Activated CD8-positive, alpha-beta T cell treated with anti-CD3 and anti-CD28 coated beads for 36 hours (primary cell): ENCODE results near the gene PAWR. TPM values are rescaled to one million over a fixed set of nuclear protein-coding genes. Genes with fewer than 3 reads are reported as not detected.

Experiments
- ATAC-seq: fragments of 200-7000 bp; cut with Tn5 transposase; one replicate; pipeline ENCODE4 v1.10.0; 2021; ENCODE audit warnings: mild to moderate bottlenecking, moderate library complexity
- CTCF ChIA-PET: fragments of 350-600 bp; sonication (Branson Sonifier 250); formaldehyde crosslinking; loops from one replicate; lab custom pipeline; 2021; ENCODE audit warnings: antibody characterized with exemption; lab: Charles Lee
- POLR2A ChIA-PET: fragments of 350-600 bp; sonication (Branson Sonifier 250); formaldehyde crosslinking; loops from one replicate; lab custom pipeline; 2021; ENCODE audit warnings: antibody characterized with exemption; lab: Charles Lee
- DNase-seq: peaks from one replicate; pipeline ENCODE4 v3.0.0-alpha.2; 2020
- H3K27ac Mint-ChIP-seq: one replicate; pipeline ENCODE4 v1.8.0; 2021; ENCODE audit warnings: mild to moderate bottlenecking, mixed read lengths
- H3K27me3 Mint-ChIP-seq: one replicate; pipeline ENCODE4 v1.8.0; 2021; ENCODE audit warnings: mixed read lengths
- H3K36me3 Mint-ChIP-seq: one replicate; pipeline ENCODE4 v1.8.0; 2021; ENCODE audit warnings: low read depth, mixed read lengths
- H3K4me1 Mint-ChIP-seq: one replicate; pipeline ENCODE4 v1.8.0; 2021; ENCODE audit warnings: low read depth, mixed read lengths
- H3K4me3 Mint-ChIP-seq: one replicate; pipeline ENCODE4 v1.8.0; 2021; ENCODE audit warnings: mild to moderate bottlenecking, moderate library complexity, mixed read lengths
- H3K9me3 Mint-ChIP-seq: one replicate; pipeline ENCODE4 v1.8.0; 2021; ENCODE audit warnings: mixed read lengths
- intact Hi-C: fragments of 100-400 bp; cut with micrococcal nuclease; formaldehyde crosslinking; loops from one replicate; pipeline ENCODE4 v1.10.0; 2022
- total RNA-seq, 2 experiments: library from RNA; stranded (reverse); gene quantifications; one replicate each; pipeline ENCODE4 v1.2.3, GENCODE V29; 2021
- TF ChIP-seq, protein P1 (sequence below): fragments of 200-600 bp; IDR thresholded peaks from one replicate; pipeline ENCODE4 v1.8.0; 2022; ENCODE audit warnings: antibody characterized with exemption, mild to moderate bottlenecking

Gene PAWR
- total RNA-seq, 2 experiments from 2014 or later = 5.5 to 5.8 TPM

DNA sequence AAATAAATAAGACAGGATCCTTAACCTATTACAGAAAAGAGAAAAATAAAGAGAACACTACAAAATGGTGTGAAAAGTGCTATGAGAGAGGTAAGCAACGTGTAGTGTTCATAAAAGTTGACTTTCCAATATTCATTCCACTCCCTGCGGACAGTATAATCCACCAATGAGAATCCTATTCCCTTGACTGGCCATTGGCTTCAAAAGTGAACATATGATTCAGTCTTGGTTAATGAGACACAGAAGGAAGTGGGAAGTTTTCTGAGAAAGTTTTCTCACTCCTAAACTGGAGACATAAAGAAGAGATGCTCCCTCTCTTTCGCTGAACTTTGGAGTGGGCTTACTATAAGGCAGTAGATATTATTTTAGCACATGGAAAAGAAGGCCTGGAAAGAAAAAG is 153.1 kb downstream of the PAWR start:
- no peak overlapping the region for H3K27ac Mint-ChIP-seq
- TF ChIP-seq, protein P1, sequence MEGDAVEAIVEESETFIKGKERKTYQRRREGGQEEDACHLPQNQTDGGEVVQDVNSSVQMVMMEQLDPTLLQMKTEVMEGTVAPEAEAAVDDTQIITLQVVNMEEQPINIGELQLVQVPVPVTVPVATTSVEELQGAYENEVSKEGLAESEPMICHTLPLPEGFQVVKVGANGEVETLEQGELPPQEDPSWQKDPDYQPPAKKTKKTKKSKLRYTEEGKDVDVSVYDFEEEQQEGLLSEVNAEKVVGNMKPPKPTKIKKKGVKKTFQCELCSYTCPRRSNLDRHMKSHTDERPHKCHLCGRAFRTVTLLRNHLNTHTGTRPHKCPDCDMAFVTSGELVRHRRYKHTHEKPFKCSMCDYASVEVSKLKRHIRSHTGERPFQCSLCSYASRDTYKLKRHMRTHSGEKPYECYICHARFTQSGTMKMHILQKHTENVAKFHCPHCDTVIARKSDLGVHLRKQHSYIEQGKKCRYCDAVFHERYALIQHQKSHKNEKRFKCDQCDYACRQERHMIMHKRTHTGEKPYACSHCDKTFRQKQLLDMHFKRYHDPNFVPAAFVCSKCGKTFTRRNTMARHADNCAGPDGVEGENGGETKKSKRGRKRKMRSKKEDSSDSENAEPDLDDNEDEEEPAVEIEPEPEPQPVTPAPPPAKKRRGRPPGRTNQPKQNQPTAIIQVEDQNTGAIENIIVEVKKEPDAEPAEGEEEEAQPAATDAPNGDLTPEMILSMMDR = no peak
- H3K36me3 Mint-ChIP-seq = no peaks in the 10 kb centered on the region
- H3K4me1 Mint-ChIP-seq = no peaks in the 10 kb centered on the region
- ATAC-seq (no peak), DNase-seq (no peak)
- intact Hi-C loops = no loop called here
- POLR2A ChIA-PET = no interaction called here
- no peaks in the 10 kb centered on the region for H3K9me3 Mint-ChIP-seq
- CTCF ChIA-PET = no interaction called here
- no peak overlapping the region for H3K4me3 Mint-ChIP-seq
- H3K27me3 Mint-ChIP-seq = no peaks in the 10 kb centered on the region

DNA sequence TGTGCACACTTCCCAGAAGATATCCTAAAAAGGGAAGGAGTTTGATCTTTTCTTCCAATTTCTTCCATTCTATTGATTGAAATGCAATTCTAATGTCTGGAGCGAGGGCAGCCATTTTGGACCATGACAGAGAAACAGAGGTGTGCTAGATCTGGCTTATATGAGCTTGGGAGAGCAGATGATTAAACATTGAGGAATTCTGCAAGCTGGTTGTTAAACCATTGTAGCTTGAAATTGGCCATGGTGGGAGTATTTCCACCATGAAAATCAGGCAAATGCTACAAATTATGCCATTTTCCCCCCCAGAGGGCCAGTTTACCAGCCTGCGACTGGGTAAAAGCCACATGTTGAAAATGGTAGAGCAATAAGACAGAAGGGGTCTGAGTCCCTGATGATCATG is 155.0 kb downstream of the PAWR start:
- Mint-ChIP-seq H3K27me3 (no peaks in the 10 kb centered on the region), H3K27ac (no peak overlapping the region), H3K9me3 (no peaks in the 10 kb centered on the region), H3K4me3 (no peak overlapping the region), H3K36me3 (no peaks in the 10 kb centered on the region), H3K4me1 (no peaks in the 10 kb centered on the region)
- DNase-seq = no peak
- no peak for ATAC-seq
- intact Hi-C loops = no loop called here
- TF ChIP-seq, protein P1 = no peak
- ChIA-PET POLR2A (no interaction called here), CTCF (interaction anchor here (0.6 kb wide), 1 partner anchor 18 kb away, joined by 4 read pairs; no protein-coding TSS in a partner anchor)

Other genes with a start within 250 kb of the PAWR start
- gene PPP1R12A, start 244.1 kb upstream of the PAWR start, total RNA-seq = 10 to 100 TPM; 56.6 to 57.8 TPM